ENCODE measurements around the gene DGKB.

DGKB gene

DNA sequence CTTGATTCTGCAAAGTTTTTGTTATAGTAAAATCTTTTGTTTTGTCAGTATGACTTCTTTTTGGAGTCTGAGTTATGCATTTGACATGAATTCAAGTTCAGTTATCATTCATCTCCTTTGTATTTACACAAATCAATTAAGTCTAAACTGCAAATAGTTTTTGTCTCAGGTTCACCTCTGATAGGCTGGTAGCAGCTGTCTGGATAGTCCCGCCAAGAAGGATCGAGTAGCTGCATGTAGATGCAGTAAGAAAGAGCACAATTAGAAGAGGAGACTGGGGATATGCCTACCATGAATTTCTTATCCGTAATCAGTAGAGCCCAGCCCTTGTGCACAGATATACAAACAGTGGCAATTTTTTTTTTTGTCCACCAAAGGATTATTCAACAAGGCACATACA lies 520.6 kb downstream of the DGKB start:
- DNase-seq = no peak
- H3K9me3 ChIP-seq (ENCODE audit: control insufficient read depth, low read length) = no peaks in the 10 kb centered on the region
- H3K4me3 ChIP-seq (ENCODE audit: insufficient read depth, low read depth, low read length, poor library complexity, severe bottlenecking) = no peak overlapping the region
- H3K27ac ChIP-seq (ENCODE audit: insufficient read depth, low read length, poor library complexity, severe bottlenecking) = no peak overlapping the region
- no peaks in the 10 kb centered on the region for H3K4me1 ChIP-seq (ENCODE audit: control insufficient read depth, insufficient read depth, low read length, poor library complexity, severe bottlenecking)
- no peaks in the 10 kb centered on the region for H3K27me3 ChIP-seq (replicated peaks; ENCODE audit: control insufficient read depth, insufficient read depth, low read length, poor library complexity, severe bottlenecking)
- no peaks in the 10 kb centered on the region for H3K36me3 ChIP-seq (ENCODE audit: control insufficient read depth, insufficient read depth, low read length)

DNA sequence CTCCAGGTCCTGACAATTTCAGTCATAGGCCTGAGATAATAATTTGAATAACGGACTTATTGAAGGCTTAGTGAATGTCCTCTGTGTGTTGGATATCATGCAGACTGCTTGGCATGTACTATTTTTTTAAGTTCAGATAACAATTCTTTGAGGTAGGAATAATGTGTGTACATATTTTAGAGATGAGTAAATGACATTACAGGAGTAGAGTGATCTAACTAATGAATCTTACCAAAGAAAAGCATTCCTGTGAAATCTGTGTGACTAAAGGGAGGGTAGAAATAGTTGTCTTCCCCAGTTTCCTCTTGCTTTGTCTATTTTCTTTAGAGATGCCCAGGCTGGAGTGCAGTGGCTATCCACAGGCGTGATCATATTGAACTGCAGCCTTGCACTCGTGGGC lies 521.2 kb downstream of the DGKB start:
- H3K27ac ChIP-seq (ENCODE audit: insufficient read depth, low read length, poor library complexity, severe bottlenecking) = no peak overlapping the region
- H3K9me3 ChIP-seq (ENCODE audit: control insufficient read depth, low read length) = no peaks in the 10 kb centered on the region
- no peaks in the 10 kb centered on the region for H3K4me1 ChIP-seq (ENCODE audit: control insufficient read depth, insufficient read depth, low read length, poor library complexity, severe bottlenecking)
- DNase-seq = no peak
- no peaks in the 10 kb centered on the region for H3K36me3 ChIP-seq (ENCODE audit: control insufficient read depth, insufficient read depth, low read length)
- no peak overlapping the region for H3K4me3 ChIP-seq (ENCODE audit: insufficient read depth, low read depth, low read length, poor library complexity, severe bottlenecking)
- H3K27me3 ChIP-seq (replicated peaks; ENCODE audit: control insufficient read depth, insufficient read depth, low read length, poor library complexity, severe bottlenecking) = no peaks in the 10 kb centered on the region

DNA sequence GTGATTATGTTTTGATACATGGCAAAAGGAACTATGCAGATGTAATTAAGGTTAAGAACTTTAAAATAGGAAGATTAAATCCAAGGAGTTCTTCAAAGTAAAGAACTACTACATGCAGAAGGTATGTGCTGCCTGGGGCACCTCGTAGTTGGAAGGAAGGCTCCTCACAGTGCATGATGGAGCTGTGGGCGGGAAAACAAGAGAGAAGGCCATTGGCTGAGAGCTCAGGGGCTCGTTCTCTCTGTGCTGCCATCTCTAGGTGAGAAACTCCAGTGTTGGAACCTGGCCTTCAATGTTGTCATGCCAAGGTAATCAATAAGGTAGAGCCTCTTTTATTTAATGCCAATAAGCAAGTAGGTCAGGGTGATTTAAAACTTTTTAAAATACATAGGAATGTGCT lies 521.7 kb downstream of the DGKB start:
- H3K4me3 ChIP-seq (ENCODE audit: insufficient read depth, low read depth, low read length, poor library complexity, severe bottlenecking) = no peak overlapping the region
- no peaks in the 10 kb centered on the region for H3K27me3 ChIP-seq (replicated peaks; ENCODE audit: control insufficient read depth, insufficient read depth, low read length, poor library complexity, severe bottlenecking)
- no peaks in the 10 kb centered on the region for H3K4me1 ChIP-seq (ENCODE audit: control insufficient read depth, insufficient read depth, low read length, poor library complexity, severe bottlenecking)
- no peak overlapping the region for H3K27ac ChIP-seq (ENCODE audit: insufficient read depth, low read length, poor library complexity, severe bottlenecking)
- no peak for DNase-seq
- H3K9me3 ChIP-seq (ENCODE audit: control insufficient read depth, low read length) = no peaks in the 10 kb centered on the region
- H3K36me3 ChIP-seq (ENCODE audit: control insufficient read depth, insufficient read depth, low read length) = no peaks in the 10 kb centered on the region

DNA sequence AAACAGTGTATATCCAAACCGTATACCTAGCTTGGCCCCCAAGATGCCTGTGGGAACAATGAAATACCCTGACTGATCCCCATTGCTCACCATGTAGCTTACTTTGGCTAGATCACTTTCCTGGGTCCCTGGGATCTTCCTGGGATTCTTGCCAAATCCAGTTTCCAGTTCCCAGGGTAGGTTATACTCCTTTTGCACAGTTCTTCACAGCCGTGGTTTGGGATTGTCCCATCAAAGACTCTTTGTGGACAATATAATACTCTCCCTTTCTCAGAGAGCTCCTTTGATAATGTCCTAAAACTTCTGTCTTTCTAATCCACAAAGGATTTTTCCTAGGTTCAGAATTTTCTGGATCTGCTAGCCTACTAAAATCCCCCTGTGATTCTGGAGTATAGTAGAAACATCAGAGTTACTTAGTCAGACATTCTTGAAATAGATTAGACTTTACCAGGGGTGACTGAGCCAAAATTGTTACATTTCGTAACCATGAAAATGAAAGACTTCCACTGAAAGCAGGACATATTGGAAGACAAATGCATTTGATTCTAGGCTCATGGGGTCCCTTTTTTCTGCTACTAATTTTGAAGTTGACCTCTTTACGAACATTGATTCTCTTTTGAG lies 524.8 kb downstream of the DGKB start:
- no peak for DNase-seq
- Histone ChIP-seq H3K36me3 (ENCODE audit: control insufficient read depth, insufficient read depth, low read length) (no peaks in the 10 kb centered on the region), H3K4me3 (ENCODE audit: insufficient read depth, low read depth, low read length, poor library complexity, severe bottlenecking) (no peak overlapping the region), H3K4me1 (ENCODE audit: control insufficient read depth, insufficient read depth, low read length, poor library complexity, severe bottlenecking) (no peaks in the 10 kb centered on the region), H3K27me3 (replicated peaks; ENCODE audit: control insufficient read depth, insufficient read depth, low read length, poor library complexity, severe bottlenecking) (no peaks in the 10 kb centered on the region), H3K9me3 (ENCODE audit: control insufficient read depth, low read length) (no peaks in the 10 kb centered on the region), H3K27ac (ENCODE audit: insufficient read depth, low read length, poor library complexity, severe bottlenecking) (no peak overlapping the region)

DNA sequence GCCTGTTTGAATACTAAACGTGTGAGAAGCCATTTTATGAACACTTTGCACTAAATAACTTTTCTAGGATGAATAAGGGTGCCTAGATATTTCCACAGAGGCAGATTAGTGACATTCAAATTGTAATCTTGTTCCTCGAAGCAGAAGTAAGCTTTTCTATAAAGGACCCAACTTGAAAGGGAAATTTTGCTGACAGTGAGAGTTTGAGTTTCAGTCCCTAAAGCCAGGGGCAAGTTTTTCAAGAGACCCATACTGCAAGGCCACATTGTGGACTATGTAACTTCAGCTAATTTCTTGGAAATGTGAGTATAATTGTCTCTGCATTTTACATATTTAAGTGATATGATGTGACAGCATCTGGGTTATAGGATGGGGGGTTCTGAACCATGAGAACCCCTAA lies 525.8 kb downstream of the DGKB start:
- no peak overlapping the region for H3K4me3 ChIP-seq (ENCODE audit: insufficient read depth, low read depth, low read length, poor library complexity, severe bottlenecking)
- H3K27me3 ChIP-seq (replicated peaks; ENCODE audit: control insufficient read depth, insufficient read depth, low read length, poor library complexity, severe bottlenecking) = no peaks in the 10 kb centered on the region
- H3K4me1 ChIP-seq (ENCODE audit: control insufficient read depth, insufficient read depth, low read length, poor library complexity, severe bottlenecking) = no peaks in the 10 kb centered on the region
- no peaks in the 10 kb centered on the region for H3K9me3 ChIP-seq (ENCODE audit: control insufficient read depth, low read length)
- no peak overlapping the region for H3K27ac ChIP-seq (ENCODE audit: insufficient read depth, low read length, poor library complexity, severe bottlenecking)
- no peaks in the 10 kb centered on the region for H3K36me3 ChIP-seq (ENCODE audit: control insufficient read depth, insufficient read depth, low read length)
- DNase-seq = no peak

DNA sequence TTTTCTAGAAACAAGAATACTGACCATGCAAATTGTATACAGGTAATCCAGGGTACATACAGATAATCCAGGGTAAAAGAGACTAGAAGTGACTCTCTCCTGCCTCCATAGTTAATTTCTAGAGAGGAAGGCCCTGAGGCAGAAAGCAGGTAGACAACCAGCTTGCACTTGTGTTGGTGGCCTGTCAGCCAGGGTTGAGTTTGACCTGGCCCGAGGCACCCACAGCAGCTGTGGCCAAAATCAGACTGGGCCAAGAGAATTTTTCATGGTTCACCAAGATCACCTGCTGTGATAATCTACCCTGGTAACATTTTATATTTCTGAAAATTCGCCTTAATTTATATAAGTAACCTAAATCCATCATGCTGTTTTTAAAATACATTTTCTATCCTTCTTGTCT lies 526.6 kb downstream of the DGKB start:
- Histone ChIP-seq H3K27ac (ENCODE audit: insufficient read depth, low read length, poor library complexity, severe bottlenecking) (no peak overlapping the region), H3K4me1 (ENCODE audit: control insufficient read depth, insufficient read depth, low read length, poor library complexity, severe bottlenecking) (no peaks in the 10 kb centered on the region), H3K9me3 (ENCODE audit: control insufficient read depth, low read length) (no peaks in the 10 kb centered on the region), H3K36me3 (ENCODE audit: control insufficient read depth, insufficient read depth, low read length) (no peaks in the 10 kb centered on the region), H3K27me3 (replicated peaks; ENCODE audit: control insufficient read depth, insufficient read depth, low read length, poor library complexity, severe bottlenecking) (no peaks in the 10 kb centered on the region), H3K4me3 (ENCODE audit: insufficient read depth, low read depth, low read length, poor library complexity, severe bottlenecking) (no peak overlapping the region)
- no peak for DNase-seq

DNA sequence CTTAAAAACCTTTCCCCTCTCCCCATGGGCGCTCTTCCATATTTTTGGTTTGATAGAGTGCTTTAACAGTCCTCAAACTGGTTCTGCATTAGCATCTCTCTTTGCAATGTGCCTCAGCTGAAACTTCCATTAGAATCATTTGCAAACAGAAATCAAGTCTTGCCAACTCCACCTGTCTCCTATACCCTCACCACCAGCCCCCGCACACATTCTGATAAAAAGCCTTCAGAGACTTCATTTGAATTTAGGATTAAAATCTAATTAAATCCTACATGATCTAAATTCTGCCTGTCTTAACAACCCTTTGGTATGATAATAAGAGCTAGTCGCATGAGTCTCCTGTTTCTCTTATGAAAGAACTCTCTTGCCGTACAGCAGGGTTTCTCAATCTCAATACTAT lies 528.2 kb downstream of the DGKB start:
- Histone ChIP-seq H3K27me3 (replicated peaks; ENCODE audit: control insufficient read depth, insufficient read depth, low read length, poor library complexity, severe bottlenecking) (no peaks in the 10 kb centered on the region), H3K9me3 (ENCODE audit: control insufficient read depth, low read length) (no peaks in the 10 kb centered on the region), H3K4me1 (ENCODE audit: control insufficient read depth, insufficient read depth, low read length, poor library complexity, severe bottlenecking) (no peaks in the 10 kb centered on the region), H3K36me3 (ENCODE audit: control insufficient read depth, insufficient read depth, low read length) (no peaks in the 10 kb centered on the region), H3K4me3 (ENCODE audit: insufficient read depth, low read depth, low read length, poor library complexity, severe bottlenecking) (no peak overlapping the region), H3K27ac (ENCODE audit: insufficient read depth, low read length, poor library complexity, severe bottlenecking) (no peak overlapping the region)
- DNase-seq = no peak

DNA sequence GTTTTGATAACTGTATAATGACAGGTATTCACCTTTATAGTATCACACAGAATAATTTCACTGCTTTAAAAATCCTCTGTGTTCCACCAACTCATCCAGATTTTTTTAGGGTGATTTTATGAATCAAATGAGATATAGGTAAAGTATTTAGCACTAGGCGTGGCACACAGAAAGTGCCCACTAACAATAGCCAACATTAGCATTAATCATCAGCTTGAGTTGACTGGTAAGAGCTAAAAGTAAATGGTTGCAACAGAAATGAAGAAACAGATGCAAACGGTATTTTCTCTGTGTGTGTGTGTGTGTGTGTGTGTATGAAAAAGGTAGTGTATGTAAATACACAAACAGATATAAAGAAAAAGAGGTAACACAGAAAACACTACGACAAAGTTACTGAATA lies 534.3 kb downstream of the DGKB start:
- no peak for DNase-seq
- Histone ChIP-seq H3K27me3 (replicated peaks; ENCODE audit: control insufficient read depth, insufficient read depth, low read length, poor library complexity, severe bottlenecking) (no peaks in the 10 kb centered on the region), H3K27ac (ENCODE audit: insufficient read depth, low read length, poor library complexity, severe bottlenecking) (no peak overlapping the region)

DNA sequence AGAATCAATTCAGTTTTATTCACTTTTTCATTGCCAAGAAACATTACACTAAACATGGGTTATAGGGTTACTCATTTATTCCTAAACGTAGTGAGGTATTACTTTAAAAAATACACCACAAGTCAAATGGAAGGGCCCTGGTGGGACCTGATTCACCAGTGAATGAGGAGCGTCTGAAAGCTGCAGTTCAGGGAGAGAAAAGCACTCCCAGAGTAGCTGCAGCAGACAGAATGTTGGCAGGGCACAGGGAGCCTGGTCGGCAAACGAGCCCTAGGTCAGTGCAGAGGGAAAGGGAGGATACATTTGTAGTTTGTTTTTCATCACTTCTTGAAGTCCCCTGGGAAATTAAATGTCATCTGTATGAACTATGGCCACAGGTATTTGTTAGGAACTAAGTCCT lies 551.4 kb downstream of the DGKB start:
- no peak for DNase-seq
- Histone ChIP-seq H3K4me1 (ENCODE audit: control insufficient read depth, insufficient read depth, low read length, poor library complexity, severe bottlenecking) (no peaks in the 10 kb centered on the region), H3K27me3 (replicated peaks; ENCODE audit: control insufficient read depth, insufficient read depth, low read length, poor library complexity, severe bottlenecking) (no peaks in the 10 kb centered on the region), H3K4me3 (ENCODE audit: insufficient read depth, low read depth, low read length, poor library complexity, severe bottlenecking) (no peak overlapping the region), H3K36me3 (ENCODE audit: control insufficient read depth, insufficient read depth, low read length) (no peaks in the 10 kb centered on the region), H3K9me3 (ENCODE audit: control insufficient read depth, low read length) (no peaks in the 10 kb centered on the region), H3K27ac (ENCODE audit: insufficient read depth, low read length, poor library complexity, severe bottlenecking) (no peak overlapping the region)

More for the DNA sequence above, 534.3 kb downstream of the DGKB start:
- H3K4me1 ChIP-seq (ENCODE audit: control insufficient read depth, insufficient read depth, low read length, poor library complexity, severe bottlenecking) = no peaks in the 10 kb centered on the region
- H3K9me3 ChIP-seq (ENCODE audit: control insufficient read depth, low read length) = no peaks in the 10 kb centered on the region
- H3K36me3 ChIP-seq (ENCODE audit: control insufficient read depth, insufficient read depth, low read length) = no peaks in the 10 kb centered on the region
- no peak overlapping the region for H3K4me3 ChIP-seq (ENCODE audit: insufficient read depth, low read depth, low read length, poor library complexity, severe bottlenecking)

DNA sequence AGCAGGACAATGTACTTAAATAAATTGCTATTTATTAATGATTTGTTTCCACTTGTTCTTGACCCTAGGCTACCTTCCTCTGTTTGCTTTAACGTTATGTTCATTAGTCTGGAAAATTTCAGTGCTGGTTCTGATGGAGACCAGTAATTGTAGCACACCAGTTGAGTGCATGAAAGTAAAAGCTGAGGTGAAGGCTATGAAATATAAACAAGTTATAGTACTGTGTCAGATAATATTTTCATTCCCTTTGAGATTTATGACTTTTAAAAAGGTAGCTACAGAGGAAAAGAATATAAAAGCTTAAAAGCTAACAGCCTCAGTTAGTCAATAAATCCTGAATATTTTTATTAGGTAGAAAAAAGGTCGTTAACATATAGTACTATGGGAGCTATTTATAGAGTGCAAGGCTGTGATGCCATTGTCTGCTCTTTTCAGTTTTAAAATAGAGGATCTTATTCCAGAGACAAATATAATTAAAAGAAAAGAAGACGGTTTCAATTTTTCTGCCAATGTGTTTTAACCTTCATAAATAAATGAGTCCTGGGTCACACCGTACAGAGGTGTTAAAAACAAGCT lies 561.3 kb downstream of the DGKB start:
- no peak overlapping the region for H3K27ac ChIP-seq (ENCODE audit: insufficient read depth, low read length, poor library complexity, severe bottlenecking)
- no peaks in the 10 kb centered on the region for H3K4me1 ChIP-seq (ENCODE audit: control insufficient read depth, insufficient read depth, low read length, poor library complexity, severe bottlenecking)
- DNase-seq = no peak

More for the DNA sequence above, 561.3 kb downstream of the DGKB start:
- Histone ChIP-seq H3K36me3 (ENCODE audit: control insufficient read depth, insufficient read depth, low read length) (no peaks in the 10 kb centered on the region), H3K27me3 (replicated peaks; ENCODE audit: control insufficient read depth, insufficient read depth, low read length, poor library complexity, severe bottlenecking) (no peaks in the 10 kb centered on the region), H3K4me3 (ENCODE audit: insufficient read depth, low read depth, low read length, poor library complexity, severe bottlenecking) (no peak overlapping the region), H3K9me3 (ENCODE audit: control insufficient read depth, low read length) (no peaks in the 10 kb centered on the region)

All from effector memory CD4-positive, alpha-beta T cell (primary cell).